HG03103 (cell line): Measurements from ENCODE around the gene CAPZB.
"Not testable (repeated sequence)": the region's sequence is repeated elsewhere in the genome, so short reads cannot be mapped to it uniquely, and the experiment has no call there.

Experiments used
- ATAC-seq: cut with Tn5 transposase; IDR thresholded peaks from one replicate; pipeline ENCODE4 v1.9.1; 2021; ENCODE audit warnings: low read depth; ENCODE audit not compliant: unreplicated experiment

CAPZB gene

DNA sequence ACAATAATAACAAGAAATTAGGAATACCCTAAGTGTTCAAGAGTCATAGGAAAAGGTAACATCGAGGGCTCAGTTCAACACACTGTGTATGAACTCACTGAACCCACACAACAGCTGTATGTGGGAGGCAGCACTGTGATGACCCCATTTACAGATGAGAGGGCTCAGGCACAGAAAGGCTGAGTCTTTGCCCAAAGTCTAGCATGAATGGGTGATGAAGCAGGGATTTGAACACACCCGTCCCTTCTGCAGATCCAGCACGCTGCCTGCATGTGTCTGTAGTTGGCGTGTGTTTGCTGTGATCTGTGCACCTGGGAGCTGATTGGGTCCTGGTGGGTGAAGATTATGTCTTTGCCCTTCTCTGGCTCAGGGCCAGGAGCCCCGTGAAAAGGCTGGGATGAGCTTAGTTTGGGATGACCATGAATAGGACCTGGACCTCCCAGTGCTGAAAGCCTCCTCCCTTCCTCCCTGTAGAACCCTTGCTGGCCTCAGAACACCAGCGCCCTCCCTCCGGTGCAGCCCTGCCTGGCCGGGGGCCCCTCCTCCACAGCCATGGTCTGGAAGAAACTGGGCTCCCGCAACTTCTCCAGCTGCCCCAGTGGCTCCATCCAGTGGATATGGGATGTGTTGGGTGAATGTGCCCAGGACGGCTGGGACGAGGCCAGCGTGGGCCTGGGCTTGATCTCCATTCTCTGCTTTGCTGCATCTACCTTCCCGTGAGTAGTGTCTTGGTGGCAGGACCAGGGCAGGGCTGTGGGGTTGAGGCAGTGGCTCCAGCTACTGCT lies 168.0 kb downstream of the CAPZB start:
- no peak for ATAC-seq

DNA sequence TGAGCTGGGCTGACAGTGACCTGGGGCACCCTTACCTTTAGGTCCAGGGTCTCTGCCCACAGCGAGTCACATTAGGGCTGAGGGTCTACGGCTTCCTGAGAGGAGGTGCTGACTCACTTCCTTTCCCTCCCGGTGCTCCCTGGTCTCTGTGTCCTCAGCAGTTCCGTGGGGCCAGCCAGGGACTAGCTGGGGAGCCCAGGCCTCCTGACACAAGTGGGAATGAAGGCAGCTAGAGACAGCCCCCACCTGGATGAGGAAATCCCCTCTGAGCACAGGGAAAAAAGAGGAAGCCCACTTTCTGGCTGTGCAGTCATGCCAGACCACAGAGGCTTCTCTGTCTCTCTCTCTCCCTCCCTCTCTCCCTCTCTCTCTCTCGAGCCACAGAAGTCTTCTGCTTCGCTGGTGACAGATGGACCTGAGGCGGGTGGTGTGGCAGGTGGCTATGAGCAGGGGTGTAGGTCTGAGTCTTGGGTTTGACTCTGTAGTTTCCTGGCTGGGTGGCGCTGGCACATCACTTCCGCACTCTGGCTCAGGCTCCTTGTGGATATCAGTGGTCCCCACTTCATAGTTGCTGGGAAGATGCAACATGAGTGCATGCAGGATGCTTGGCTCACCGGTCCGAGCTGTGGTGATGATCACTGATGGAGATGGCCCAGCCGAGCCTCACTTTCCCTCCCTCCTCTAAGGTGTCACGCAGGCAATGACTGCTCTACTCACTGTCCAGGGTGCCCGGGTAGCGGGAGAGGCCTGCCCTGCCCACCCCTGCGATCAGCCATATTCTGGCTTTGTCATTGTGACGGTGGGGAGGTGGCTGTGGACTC lies 169.8 kb downstream of the CAPZB start:
- ATAC-seq = peak; percentile 41

DNA sequence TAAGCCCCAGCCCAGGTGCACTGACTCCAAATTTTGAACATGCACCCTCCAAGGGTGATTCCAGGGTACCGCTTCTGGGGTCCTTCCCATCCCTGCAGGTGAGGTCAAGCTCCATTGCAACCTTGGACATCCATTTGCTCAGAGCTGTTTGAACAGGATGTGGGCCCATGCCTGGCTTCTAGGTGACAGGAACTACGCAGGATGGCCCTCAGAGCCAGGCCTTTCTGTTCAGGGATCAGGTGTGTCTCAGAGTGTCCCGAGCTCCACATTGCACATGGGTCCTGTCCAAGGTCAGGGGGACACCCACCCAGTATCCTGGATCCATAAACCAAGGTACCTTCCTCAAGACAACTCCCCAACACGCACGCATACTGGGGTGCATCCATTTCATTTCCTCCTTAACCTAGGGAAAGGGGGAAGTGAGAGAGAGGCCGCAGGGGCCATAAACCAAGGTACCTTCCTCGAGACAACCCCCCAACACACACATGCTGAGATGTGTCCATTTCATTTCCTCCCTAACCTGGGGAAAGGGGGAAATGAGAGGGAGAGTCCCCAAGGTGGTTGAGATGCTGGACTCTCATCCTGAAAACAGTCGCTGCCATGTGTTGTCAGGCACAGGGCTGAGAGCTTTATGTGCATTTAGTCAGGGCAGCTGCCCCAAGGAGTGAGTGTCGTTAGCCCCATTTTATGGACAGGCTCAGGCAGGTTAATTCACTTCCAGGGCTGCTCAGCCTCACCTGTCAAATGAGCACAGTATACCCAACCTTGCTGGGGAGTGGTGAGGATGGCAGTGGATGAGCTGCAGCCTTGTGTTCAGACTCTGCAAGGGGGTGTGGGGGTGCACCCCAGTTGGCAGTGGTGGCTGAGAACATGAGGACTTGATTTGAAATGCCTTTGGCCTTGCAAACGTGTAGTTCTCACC lies 171.1 kb downstream of the CAPZB start:
- no peak for ATAC-seq

DNA sequence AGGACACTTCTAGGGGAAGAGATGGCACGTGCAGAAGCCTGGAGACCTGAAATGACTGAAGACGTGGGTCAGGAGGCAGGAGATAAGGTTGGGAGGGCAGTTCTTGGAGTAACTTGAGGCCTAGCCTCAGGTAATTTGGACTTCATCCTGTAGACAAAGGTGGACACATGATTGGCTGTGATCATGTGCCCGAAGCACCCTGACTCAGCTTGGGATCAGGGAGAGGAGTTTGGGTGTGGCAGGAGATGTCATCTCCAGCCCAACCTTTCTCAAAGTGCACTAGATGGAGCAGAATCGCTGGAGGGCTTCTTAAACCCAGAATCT lies 171.7 kb downstream of the CAPZB start:
- ATAC-seq = no peak

DNA sequence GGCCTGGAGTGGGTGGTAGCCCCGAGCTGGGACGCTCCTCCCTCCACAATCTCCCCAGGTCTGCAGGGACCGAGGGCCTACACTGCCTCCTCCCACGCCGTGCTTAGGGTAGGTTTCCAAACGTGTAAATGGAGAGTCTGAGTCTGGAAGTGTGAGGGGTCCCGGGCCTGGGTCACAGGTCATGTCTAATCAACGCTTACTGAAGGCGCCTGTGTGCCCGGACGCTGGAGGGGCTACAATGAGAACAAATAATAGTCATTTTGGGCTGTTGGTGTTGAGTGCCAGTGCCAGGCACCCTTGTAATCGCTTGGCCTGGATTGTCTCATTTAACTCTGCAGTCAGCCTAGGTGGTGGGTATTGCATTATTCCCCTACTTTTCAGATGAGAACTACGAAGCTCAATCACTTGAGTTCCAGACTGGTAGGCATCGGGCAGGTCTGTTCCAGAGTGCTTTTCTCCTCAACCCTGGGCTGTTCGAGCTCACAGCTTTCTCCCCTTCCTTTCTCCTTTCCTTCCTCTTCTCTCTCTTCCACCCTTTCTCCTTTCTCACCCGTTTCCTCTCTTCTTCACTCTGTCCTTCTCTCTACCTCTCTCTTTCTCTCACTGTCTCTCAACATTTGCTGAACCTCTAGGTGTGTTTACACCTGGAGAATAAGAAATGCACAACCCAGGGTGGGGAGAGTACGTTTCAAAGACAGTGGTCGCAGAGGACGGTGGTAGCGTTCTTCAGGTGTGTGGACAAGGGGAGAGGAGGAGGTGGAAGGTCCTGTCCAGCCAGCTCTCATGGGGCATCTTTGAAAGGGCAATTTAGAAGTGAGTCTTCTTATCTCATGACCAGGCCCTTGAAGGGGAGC lies 172.3 kb downstream of the CAPZB start:
- ATAC-seq = no peak

DNA sequence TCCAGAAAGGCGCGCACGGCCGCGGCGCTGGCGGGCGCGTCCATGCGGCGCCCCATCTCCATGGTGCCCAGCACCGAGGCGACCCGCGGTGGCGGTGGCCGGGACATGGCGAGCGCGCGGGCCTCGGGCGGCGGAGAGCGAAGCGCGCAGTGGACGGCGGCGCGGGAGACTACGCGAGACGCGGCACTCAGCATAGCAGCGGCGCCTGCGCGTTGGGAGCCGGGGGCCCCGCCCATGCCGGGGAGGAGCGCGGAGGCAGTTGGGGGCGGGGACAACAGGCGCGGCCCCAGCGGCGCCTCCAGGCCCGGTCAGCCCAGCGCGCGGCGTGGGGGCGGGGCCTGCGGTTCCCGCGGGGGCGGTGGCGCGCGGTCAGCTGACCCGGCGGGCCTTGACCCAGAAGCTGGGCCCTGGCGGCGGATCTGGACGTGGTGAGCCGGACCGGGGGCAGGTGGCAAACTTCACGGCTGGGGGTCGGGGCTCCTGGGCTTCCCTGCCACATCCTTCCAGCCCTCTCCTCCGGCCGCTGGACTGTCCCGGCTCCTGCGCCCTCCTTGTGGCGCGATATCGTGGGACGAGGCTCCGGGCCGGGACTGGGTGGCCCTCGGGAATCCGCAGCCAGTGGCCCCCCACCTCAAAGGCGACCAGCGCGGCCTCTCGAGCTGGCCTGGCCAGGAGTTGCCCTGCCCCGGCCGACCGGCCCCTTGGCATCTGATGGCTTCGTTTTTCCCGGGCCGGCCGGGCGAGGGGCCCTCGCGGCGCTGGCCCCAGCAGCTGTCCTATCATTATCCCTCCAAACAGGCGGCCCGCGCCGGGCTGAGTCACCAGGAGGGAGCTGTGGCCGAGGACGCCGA lies 173.2 kb downstream of the CAPZB start, which contains the start of the genes AKR7A2 and SLC66A1:
AKR7A2 (minus strand) TSS at position 214 of the 851 bp plus-strand sequence; CDS start at position 194, 20 bp downstream.
SLC66A1 (plus strand) TSS at position 396 of the 851 bp plus-strand sequence. CDS start 5,352 bp downstream, outside the sequence.
- ATAC-seq = peak; percentile 63

DNA sequence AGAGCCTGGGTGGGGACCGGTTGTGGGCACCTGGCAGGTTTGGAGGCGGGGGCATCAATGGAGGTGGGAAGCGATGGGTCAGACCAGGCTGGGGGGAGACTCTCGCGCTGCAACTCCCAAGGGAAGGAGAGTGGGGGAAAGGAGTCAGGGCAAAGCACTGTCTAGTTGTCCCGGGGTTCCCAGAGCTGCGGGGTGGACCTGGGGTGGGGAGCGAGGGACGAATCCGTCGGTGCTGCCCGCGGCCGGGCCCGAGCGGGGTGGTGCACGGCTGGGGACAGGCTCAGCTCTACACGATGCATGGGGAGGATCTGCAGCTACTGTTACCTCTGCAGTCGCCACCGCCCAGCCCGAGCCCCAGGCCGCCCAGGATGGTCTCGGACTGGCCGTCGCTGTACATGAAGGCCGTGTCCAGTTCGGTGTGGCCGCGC lies 173.8 kb downstream of the CAPZB start:
- ATAC-seq = peak; percentile 7

DNA sequence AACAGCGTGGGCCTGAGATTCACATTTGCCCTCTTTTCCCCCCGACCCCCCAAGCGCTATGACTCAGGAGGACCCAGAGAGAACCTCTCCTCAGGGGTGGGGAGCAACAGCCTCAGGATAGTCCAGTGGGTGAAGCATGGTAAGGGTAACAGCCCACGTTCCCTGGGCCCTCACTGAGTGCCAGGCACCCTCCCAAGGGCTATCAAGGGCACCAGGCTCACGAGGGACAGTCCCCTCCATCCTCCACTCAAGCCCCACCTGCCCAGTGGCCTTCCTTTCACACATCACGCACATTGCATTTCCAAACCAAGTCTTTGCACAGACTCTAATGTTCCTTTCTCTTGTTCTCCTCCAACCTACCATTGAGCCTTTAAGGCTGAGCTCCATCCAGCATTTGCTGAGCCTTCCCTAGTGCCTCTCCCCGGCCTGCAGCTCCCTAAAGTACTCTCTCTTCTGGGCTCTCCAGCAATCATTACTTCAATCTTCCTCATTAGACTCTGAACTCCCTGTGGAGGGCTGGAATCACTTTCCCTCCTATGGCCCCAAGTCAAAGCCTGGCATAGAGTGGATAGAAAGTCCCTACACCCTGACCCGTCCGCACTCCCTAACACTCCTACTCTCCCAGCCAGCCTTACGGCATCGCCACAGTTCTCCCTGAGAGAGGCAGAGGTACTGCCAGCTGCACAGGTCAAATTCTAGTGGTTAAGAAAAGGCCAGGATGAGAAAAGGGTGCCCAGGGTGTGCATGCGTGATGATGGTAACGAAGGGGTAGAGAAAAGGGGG lies 174.4 kb downstream of the CAPZB start:
- no peak for ATAC-seq

DNA sequence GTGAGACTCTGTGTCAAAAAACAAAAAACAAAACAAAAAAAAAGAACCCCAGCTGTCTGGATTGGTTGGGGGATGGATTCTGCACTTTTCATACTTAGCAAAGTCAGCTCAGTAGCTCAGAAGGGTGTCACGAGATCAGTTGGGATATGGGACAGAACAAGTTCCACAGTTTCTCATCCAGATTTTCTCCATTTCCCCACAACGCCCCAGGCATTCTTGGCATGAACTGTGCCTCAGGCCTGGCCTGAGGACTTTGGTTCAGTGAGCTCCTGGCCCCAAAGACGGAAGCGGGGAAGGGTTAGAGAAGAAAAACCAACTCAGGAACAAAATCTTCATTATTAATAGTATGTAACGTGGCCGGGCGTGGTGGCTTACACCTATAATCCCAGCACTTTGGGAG lies 175.3 kb downstream of the CAPZB start:
- ATAC-seq = no peak

DNA sequence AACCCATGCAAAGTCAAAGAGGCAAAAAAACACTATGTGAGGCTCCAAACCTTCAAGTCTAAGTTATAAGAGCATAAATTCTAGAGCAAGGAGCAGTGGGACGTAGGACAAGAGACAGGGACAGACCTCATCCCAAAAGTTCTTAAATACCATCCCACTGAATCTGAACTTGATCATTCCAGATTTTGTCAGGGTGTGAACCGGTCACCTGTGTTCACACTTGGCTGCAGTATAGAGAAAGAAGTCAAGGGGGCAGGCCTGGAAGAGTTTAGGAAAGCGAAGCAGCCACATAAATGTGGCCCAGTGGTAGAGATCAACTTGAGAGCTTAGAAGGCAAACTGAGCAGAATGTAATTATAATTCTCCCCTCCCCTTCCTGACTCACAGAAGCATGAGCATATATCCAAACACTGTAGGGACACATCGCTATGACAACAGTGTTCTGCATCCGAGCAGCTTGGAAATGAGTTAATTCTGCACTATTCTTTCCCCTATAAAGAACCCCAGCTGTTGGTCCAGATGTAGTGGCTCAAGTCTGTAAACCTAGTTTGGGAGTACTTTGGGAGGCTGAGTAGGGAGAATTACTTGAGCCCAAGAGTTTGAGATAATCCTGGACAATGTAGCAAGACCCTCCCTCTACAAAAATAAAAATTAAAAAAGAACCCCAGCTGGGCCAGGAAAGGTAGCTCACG lies 176.1 kb downstream of the CAPZB start:
- no peak for ATAC-seq

DNA sequence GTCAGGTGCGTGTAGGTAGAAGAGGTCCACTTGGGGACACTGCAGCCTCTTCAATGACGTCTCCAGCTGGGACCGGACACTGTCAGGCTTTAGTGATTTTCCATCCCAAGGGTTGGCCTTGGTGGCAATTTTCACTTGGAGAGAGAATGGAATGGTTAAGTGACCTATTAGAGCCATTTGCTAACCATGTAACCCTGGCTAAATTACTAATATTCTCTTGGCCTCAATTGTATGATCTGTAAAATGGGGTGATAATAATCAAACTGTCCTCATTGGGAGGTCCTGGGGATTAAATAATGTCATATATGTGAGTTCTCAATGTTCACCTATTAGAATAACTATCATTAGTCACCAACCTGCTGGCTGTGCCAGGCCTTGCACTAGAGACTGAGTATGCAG lies 176.8 kb downstream of the CAPZB start:
- no peak for ATAC-seq

DNA sequence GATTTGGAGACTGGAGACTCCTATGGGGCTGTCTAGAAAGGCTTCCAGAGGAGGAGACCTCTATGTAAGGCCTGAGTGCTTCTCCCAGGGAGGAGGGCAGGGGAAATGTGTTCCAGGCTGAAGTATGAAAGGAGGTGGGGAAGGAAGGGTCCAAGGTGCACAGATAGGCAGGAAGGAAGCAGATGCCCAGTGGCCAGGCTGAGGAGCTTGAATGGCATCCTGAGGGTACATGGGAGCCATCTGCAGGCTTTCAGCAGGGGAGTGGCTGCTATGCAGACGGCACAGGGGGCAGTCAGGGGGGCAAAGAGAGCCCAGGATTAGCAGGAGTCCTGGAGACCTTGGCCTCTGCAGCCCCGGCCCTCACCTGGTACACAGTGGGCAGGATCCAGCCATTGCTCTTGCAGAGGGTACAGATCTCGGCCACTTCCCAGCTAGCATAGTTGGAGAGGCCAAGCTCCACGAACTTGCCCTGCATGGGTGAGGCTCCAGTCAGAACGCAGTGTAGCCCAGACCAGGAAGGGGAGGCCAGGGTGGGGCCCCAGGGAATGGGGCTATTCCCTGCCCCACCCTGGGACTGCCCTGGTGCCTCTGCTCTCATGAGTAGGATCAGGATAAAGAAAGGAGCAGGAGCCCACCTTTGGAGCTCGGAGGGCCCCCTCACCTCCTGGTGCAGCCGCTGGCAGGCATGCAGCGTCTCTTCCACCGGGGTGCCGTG lies 177.4 kb downstream of the CAPZB start:
- no peak for ATAC-seq

DNA sequence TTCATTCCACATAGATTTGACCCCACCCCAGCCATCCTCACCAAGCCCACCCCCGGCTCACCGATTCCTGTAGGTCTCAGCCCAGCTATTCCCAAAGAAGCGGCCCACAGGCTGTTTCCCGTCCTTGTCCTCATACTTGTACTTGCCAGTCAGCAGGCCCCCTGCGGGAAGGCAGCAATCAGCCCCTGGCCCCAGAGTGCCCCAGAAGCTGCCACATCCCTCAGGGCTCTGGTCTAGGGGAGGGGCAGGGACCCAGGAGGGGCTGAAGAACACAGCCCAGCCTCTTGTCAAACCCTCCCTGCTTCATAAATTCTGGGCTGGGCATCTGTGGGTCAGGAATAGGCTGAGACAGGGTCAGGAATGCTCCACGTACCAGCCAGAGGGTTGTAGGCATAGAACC lies 178.4 kb downstream of the CAPZB start:
- no peak for ATAC-seq

DNA sequence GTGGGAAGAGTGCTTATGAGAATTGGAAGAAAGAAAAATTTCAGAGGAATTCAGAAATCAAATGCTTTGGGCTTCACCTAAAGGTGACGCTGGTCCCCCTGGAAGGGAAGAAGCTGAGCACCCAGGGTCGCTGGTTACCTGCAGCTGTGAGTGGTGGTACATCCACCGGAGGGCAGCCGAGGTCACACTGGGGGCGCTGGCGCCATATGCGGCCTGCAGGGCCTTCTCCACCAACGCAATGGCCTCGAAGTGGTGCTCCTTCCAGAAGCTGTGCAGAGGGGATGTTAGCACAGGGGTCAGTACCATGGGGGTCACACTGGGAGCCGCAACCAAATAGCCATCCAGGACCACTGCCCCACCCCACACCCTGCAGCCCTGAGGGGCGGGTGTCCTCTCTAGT lies 179.5 kb downstream of the CAPZB start:
- no peak for ATAC-seq

DNA sequence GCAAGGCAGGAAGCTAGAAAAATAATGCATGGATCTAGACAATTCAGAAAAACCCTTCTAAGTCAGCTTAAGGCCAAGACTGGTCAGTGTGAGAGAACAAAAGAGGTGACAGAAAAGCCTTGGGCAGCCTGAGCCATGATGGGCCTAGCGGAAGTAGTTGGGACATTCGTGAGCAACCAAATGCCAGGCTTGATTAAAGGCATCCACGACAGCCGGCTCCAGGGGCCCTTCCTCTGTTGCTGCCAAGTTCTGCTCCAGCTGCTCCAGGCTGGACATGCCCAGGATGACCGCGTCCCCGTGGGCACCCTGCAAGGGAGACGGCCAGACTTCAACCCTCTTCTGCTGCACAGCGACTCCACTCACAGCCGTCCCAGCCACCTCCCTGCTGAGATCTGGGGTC lies 181.3 kb downstream of the CAPZB start:
- ATAC-seq = not testable (repeated sequence)

DNA sequence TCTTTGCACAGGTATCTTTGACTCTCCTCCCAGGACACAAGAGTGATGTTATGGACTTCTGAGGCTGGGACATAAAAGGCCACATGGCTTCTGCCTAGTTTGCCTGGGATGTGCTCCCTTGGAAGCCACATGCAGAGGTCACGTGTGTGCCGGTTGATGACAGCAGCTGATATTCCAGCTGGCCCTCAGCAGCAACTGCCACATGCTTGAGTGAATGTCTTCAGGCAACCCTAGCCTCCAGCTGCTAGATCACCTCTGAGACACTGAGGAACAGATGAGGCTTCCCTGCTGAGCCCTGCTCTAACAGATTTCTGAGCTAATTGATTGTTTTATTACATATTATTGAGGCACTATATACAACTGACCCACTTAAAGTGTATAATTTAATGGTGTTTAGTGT lies 185.1 kb downstream of the CAPZB start:
- no peak for ATAC-seq

DNA sequence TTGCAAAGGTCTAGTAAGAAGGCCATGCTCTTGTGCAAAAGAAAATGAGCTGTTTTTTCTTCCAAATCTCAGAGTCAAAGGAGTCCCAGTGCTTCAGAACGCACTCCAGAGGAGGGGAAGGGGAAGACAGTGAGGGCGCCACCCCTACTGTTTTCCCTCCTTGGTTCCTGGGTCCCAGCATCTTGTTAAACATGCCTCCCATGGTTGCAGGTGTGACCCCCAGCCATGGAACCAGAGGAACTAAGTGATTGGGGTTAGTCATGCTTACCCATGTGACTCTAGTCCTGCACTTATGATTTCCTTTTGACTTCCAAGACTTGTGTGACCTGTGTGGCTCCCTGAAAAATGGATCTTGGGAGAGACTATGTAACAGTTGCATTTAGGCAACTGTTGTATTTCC lies 190.7 kb downstream of the CAPZB start:
- no peak for ATAC-seq
